ENCODE data around the gene KIF1C.

GRCh38 chr17:4997302-4998026 lies at the start of gene KIF1C, which contains the start of gene INCA1:
- TF ChIP-seq CTCF (IDR thresholded peaks at IDR 0.05) (peak in 2 of 7 experiments; percentile 23 to 27), POLR2A (IDR thresholded peaks at IDR 0.05) (peak in 2 of 4 donors; percentile 43 to 58), POLR2AphosphoS5 (IDR thresholded peaks at IDR 0.05) (peak; percentile 49 to 84 (median 82))
